GM20431 (cell line): ENCODE measurements around the gene PDE4D.

ENCODE experiments used
- in situ Hi-C: fragments of 300-500 bp; cut with MseI, MboI; formaldehyde crosslinking; loops from one replicate; pipeline ENCODE4 v1.15.0; 2020; ENCODE audit warnings: low sequenced_read_pairs; ENCODE audit not compliant: unreplicated experiment

The PDE4D gene

DNA sequence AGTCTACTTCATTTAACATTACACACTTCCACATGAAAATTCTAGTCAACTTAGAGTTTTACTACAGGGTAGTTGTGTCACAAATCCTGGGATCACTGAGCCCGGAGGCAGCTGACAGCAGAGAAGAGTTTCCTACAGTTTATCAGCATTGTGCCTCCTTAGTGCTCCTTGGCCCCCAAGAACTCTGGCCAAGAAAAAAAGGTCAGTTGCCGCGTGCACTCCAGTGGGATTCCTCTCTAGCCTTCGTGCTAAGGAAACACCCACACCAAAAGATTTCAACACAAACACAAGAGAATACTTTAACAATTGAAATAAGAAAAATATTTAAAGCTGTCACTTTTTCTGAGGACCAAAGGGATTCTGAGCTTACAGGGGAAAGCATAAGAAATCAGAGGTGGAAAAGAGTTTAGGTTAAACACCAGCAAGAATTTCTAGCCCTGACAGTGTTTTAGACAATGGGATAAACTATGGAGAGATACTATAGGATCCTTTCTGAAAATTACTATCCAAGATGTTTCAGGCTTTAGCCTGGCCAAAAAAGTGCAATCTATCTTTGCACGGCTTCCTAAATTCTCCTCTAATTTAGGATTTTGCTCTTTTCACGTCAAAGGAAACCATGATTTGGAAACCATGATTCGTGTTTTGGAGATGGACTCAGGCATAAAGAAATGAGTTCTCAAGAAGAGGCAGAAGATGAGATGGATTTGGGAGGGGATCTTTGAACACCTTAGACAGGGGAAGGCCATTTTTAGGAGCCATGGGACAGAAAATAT lies 703.9 kb downstream of the PDE4D start:
- in situ Hi-C loops, result loop anchor here (10.0 kb wide), 1 partner anchor 195 kb away; no protein-coding TSS in a partner anchor

DNA sequence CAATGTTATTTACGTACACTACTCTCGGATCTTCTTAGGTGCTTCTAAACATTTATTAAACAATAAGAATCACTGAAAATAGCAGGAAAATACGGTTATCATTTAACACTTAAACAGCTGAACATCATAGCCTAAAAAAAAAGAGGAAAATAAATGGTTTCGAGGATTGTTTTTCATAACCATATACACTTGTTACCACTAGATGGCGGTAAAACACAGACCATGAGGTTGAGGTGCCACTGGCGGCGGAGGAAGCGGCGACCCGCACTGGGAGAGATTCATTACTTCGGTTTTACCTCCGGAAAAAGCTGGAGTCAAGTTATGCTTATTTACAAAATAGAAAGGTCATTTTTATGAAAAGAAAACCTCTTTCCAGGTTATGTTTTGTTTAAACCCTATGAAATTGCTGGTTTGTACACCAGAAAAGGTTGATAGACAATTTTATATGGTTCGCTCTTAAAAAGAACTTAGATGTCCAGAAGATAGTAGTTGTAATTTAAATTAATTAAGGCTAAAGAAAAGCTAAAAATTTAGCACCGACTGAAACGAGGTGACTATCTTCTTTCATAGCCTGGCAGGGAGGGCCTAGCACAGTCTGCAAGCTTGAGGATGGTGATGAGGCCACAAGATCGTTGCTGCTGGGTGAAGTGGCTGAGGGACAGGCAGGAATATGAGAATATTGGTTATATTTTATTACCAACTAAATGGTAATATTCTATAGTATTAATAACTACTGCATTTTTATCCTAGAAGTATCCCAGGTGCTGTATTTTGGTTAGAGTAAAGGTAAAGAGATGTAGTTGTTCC lies 704.9 kb downstream of the PDE4D start:
- in situ Hi-C loops, result loop anchor here (10.0 kb wide), 1 partner anchor 196 kb away; no protein-coding TSS in a partner anchor

DNA sequence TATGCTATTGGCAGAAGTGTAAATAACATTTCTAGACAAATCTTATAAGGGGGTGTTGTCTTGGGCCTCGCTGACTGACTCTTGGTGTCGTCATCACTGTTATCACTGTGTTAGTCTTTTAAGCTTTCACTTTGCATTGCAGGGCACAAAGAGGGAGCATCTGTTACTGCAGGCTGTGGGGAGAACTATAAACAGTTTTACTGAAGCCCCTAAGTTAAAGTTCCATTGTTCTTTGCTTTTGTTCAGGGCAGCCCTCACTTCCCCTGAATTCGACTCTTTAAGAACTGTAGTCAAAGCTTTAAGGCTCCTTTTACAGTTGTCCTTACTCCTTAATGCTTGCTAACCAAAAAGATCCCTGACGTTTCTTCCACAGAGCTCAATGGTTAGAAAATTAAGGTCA lies 705.7 kb downstream of the PDE4D start:
- in situ Hi-C loops, result loop anchor here (10.0 kb wide), 1 partner anchor 197 kb away; no protein-coding TSS in a partner anchor

DNA sequence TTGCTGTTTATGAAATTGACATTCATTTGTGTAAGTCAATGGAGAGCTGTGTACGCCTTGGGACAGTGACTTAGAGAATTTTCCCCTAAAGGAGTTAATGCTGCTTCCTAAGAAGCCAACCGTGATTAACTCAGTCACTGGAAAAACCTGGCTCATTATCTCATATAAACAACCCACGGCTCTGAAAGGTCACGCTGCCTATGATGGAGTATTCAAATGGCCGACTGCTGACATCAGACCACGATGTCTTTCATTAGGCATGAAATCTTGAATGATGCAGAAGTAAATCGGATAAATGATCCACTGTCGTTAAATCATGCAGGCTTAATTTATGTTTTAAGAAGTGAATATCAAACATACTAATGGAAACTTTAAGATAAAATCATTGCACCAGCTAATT lies 706.9 kb downstream of the PDE4D start:
- in situ Hi-C loops, result loop anchor here (10.0 kb wide), 1 partner anchor 198 kb away; no protein-coding TSS in a partner anchor

DNA sequence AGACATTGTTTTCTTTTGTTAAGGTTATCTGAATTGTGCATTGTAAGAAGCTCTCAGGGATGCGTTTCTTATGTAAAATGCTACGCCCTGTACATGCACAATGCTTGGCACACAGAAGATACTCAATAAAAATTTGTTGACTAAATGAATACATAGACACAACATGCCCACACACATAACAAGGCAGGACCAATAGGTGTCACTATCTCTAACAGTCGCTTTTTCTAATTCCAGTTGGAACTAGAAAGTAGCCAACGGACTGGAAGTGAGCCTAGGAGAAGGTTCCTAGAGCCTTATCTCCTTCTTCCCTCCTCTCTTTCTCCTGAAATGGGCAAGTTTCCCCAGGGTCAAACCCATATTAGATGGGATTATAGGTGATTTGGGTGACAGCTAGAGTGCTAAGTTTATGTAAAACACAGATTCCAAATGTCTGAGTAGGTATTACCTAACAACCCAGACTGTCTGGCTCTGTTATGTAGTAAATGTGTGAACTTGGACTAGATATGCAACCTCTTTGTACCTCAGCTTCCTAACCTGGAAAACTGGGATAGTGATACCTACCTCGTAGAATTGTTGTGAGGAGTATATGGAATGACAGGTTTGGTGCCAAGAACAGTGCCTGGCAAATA lies 707.7 kb downstream of the PDE4D start:
- in situ Hi-C loops, result loop anchor here (10.0 kb wide), 1 partner anchor 199 kb away; no protein-coding TSS in a partner anchor

DNA sequence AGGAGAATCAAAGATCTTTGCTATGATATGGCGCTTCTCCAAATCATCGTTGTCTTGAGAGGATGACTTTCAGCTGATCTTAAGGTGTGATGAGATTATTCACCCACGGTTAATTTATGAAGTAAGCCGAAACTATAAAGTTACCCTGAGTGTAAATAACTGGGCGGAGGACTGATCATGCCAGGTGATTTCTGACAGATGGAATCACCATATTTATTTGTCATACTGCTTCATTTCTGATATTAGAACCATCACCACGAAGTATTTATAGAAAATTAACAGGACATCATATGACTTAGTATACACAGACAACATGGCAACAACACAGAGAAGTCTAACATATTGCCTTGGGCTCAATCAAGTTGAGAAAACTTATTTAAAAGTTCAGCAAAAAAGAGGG lies 708.8 kb downstream of the PDE4D start:
- in situ Hi-C loops, result loop anchor here (10.0 kb wide), 1 partner anchor 200 kb away; no protein-coding TSS in a partner anchor

DNA sequence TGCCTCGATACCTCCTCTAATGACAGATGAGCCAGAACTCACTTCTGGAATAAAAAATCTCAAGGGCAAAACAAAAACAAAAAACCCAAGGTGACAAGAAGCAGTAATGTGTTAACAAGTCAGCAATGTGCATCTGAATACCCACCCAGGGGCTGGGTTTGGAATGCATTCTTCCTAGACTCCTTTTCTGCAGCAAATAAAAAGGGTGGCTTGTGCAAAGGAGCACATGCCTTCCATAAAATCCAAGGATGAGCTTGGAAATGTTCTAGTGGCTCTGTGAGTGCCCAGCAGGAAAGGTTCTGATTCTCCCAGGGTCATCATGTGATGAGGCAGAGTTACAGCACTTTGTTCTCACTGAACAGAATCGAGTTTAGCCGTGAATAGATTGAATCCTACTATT lies 710.8 kb downstream of the PDE4D start:
- in situ Hi-C loops, result loop anchor here (10.0 kb wide), 1 partner anchor 202 kb away; no protein-coding TSS in a partner anchor

DNA sequence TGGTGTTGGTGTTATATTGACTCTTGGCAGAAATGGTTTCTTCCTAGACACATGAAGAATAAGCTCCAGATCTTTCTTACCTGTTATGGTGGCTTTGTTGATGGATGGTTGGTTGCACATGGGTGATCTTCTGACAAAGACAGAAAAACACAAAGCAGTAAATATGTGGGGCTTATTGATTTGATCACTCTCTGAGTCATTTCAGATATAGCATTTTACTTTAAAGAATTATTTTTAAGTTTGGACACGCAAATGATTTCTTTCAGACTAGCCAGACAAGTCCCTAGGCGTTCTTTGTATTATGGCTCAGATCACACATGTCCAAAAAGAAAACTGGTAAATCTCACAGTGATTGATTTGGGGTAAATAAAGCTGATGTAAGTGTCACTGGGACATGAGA lies 713.0 kb downstream of the PDE4D start:
- in situ Hi-C loops, result loop anchor here (10.0 kb wide), 1 partner anchor 204 kb away; no protein-coding TSS in a partner anchor

DNA sequence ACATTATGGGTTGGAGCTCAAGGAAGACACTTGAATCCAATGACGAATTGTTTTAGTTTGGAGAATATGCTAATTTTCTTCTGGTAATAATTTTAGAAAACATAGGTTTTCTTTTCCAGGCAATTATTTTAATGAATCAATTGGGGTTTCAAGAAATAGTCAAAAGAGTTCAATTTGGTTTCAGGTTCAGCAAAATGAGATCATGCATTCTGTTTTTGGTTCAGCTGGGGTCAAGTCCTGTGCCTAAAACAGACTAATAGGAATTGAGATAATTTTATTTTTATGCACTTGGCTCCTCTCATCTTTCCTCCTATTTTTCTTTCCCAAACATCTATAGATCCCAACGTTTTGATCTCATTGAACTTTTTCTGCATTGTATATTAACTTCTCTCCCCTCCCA lies 713.8 kb downstream of the PDE4D start:
- in situ Hi-C loops, result loop anchor here (10.0 kb wide), 1 partner anchor 205 kb away; no protein-coding TSS in a partner anchor

DNA sequence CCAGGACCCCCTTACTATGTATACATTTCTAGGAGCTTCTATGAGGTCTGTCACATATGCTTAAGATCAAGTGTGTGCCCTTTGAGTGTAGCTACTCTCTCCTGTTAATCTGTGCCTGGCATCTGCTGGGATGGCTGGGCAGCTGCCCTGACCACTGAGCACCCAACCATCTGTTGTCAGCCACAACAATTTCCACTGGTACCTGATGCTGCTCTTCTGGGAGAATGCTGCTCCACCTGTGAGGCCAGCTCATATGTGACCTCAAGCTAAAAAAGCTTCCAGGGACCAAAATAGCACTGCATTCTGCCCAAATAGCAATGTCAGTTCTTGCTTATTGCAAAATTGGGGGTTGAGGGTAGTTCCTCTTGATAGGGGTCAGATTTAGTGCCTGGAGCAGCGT lies 715.0 kb downstream of the PDE4D start:
- in situ Hi-C loops, result no loop called here

DNA sequence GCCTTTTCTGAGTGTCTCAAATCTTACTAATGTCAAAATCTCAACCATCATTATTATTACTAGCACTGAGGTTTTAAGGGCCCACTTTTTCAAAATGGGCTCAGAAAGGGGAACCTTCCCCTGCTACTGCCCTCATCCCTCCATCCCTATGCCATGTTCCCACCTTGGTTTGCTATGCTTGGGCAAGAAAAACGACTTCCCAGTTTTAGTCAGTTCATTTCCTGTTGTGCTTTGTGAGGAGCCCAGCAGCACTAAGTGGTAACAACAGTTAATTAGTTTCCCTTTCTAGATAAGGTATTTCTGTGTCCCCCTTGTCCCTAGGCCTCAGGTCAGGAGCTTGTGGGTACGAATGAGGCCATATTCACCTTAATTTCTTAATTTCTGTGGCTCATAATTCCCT lies 715.5 kb downstream of the PDE4D start:
- in situ Hi-C loops, result no loop called here

DNA sequence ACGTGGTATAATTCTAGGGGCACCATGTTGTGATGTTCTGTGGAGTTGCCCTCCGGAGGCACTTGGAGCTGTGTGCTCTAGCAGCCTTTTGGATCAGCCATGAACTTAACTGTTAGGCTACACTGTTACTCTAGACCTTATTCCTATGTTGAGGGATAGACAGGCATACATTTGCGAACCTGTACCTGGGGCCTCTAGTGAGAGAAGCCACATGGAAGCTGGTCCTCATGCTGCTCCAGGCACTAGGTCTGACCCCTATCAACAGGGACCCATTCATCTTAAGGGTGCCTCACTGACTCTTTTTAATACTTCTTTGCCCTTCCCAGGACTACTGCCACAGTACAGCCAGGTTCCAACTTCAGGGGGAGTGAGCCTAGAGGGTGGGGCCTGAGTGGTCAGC lies 715.9 kb downstream of the PDE4D start:
- in situ Hi-C loops, result no loop called here

DNA sequence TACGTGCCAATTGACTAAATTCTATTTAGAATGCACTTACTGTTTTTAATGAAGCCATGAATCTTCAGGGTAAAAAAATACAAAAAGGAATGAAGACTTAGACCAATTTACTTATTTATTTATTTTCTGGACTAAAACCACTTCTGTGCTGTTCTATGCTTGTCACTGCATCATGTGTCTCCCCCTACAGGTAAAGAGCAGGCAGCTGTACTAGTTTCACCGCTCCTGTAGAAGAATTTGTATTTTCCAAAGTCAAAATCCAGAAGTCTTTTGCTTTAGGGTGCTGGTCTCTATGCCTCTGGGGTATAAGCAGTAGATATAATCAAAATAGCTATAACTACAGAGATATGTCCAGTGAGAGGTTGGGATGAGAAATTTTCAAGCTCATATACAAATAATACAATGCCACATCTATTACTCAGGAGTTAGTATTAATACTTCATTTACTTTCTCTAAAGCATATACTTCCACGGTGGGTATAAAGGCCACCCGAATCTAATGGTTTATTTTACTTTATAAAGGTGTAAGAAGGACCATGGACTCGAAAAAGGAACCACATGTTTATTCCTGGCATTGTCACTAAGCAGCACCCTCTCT lies 719.2 kb downstream of the PDE4D start:
- in situ Hi-C loops, result no loop called here

DNA sequence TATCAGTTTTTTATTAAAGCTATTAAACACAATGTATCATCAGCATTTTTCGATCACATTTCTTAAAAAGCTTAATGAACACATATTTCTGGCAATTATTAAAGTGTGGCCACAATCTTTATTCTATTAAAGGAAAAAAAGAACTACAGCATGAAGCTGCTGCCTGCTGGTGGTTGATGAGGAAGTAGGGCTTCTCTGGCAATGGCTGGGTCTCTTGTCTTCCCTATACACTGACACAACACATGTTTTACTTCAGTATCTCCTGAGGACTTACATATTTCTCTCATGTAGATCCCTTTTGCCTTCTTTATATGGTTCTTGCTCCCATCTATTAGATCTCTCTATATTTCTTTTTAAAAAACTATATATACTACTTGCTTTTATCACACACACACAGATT lies 719.9 kb downstream of the PDE4D start:
- in situ Hi-C loops, result no loop called here

DNA sequence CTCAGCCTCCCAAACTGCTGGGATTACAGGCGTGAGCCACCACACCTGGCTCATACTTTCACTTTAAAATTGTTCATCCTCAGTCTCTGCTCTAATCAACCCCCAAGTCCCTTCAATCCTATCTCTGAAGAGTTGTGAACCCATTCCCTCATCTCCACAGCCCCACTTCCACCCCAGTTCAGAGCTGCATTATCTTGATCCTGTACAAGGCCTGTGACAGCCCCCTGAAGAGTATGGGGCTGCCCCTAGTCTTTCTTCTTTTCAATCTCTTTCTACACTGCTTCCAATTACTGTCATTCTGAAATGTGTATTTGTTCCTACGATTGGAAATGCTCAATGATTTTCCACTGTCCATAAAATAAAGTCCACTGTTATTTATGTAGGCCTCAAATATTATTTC lies 722.4 kb downstream of the PDE4D start:
- in situ Hi-C loops, result no loop called here

DNA sequence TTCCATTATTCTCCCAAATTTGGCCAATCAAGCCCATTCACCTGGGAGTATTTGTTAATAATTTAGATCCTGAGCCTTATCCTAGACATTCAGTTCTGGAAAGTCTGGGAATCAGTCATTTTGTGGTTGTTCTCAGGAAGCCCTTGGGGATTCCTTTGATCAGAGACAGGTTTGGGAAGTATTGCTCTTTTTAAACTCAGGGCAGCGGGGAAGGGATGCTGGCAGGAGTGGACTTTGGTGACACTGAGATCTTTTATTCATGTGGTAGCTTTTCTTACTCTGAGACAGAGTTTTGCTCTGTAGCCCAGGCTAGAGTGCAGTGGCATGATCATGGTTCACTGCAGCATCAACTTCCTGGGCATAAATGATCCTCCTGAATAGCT lies 723.8 kb downstream of the PDE4D start:
- in situ Hi-C loops, result no loop called here

DNA sequence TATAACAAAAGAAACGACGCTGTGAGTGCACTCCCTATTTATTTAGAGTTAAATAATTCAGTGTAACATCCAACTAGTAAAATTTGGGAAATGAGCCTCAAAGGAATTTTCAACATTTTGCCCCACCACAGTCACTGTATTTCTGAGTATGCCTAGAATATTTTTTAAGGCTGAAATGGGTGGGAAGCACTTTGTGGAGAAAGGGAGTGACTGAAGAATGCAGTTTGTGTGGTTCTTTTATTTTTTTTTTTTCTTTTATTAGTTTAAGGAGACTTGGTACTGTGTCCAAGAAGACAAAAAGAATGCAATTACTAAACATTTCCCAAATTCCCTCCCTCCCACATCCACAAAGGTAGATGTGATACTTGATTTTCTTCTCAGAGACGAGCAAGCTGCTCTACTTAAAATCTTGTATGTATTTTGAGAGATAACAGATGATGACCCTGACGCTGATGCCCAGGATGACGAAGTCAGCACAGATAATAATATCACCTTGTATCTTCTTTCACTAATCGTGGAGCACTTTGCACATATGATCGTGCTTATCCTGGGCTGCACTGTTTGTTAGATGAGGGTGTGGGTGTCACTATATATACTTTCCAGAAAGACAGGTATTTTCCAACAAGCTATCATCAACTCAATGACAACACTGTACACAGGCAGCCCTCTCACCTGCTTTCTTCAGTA lies 724.3 kb downstream of the PDE4D start:
- in situ Hi-C loops, result no loop called here

DNA sequence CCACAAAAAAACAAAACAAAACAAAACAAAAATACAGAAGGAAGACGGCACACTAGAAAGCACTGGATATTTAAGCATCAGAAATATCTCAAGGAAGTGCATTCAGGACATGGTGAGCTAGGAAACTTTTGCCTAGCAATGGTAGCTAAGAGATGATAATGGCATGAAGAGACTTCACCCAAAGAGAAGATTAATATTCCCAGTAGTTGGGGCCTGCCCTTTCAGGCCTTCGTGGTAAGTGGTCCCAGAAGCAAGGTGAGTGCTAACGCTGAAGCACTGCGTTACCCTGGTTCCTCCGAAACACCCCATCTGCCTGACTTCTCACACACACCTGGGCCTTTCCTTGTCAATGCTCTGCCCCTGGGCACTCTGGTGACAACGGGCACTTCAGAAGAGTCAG lies 725.5 kb downstream of the PDE4D start:
- in situ Hi-C loops, result no loop called here

DNA sequence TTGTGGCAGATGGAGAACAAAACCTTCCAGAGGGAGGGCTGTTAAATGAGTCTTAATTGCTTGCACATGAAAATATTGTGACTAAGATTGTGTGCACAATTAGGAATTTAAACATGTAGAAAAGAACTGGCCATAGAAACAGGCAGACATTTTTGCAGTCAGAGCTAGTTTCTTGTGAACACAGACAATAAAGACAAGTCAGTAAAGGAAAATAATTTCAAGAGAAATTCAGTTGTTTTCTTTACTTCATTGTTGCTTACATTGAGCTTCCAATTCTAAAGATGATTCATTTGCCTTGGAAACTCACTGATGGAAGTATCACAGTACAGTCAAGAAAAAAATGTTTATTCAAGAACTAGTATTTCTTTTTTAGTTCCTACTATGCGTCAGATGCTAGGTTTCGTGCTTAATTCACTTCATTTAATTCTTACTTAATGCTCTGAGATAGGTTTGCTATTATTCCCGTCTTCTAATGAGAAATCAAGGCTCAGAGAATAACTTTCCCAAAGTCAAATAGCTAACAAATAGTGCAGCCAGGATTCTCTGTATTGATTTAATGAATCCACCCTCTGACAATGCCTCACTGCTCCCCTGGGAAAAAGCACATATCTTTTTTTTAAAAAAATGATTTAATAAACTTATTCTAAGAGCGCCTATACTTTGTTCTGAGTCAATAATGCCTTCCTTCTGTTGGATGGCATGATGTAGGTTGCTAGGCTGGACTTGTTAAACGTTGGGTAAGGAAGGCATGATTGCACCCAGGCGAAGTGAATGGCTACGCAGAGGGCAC lies 729.3 kb downstream of the PDE4D start:
- in situ Hi-C loops, result no loop called here
